NB4 (cell line): ENCODE measurements around the gene ERICH4.

Source experiments
- MYC ChIP-seq: IDR thresholded peaks from 2 replicates; pipeline ENCODE4 v1.6.1; 2011; ENCODE audit warnings: low read depth, low read length
- POLR2A ChIP-seq: IDR thresholded peaks from 2 replicates; pipeline ENCODE4 v1.6.1; 2011; ENCODE audit warnings: mild to moderate bottlenecking; ENCODE audit not compliant: insufficient read length; ENCODE audit errors: extremely low read depth
- TF ChIP-seq, protein P1 (sequence below): IDR thresholded peaks from one replicate; pipeline ENCODE4 v1.5.1; 2012; ENCODE audit warnings: low read depth, low read length
- TF ChIP-seq, protein P2 (sequence below): IDR thresholded peaks from 2 replicates; pipeline ENCODE4 v1.6.1; 2011; ENCODE audit warnings: low read depth, low read length

DNA sequence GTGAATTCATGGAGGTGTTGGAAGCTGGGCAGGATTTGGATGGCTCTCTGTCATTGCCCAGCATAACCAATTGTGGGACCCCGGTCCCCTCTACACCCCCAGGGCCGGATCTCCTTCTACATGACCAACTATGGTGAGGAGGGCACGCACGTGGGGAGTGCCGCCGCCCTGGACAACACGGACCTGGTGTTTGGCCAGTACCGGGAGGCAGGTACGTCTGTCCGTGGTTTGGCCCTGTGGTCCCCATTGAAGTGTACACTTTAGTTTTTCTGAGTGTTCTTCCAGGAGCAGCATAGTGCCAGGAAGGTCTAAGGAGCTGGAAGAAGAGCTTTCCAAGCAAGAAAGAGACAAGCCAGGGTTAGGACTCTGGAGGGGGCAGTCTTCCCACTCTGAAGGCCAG is 29.0 kb upstream of the ERICH4 start:
- TF ChIP-seq, protein P1, sequence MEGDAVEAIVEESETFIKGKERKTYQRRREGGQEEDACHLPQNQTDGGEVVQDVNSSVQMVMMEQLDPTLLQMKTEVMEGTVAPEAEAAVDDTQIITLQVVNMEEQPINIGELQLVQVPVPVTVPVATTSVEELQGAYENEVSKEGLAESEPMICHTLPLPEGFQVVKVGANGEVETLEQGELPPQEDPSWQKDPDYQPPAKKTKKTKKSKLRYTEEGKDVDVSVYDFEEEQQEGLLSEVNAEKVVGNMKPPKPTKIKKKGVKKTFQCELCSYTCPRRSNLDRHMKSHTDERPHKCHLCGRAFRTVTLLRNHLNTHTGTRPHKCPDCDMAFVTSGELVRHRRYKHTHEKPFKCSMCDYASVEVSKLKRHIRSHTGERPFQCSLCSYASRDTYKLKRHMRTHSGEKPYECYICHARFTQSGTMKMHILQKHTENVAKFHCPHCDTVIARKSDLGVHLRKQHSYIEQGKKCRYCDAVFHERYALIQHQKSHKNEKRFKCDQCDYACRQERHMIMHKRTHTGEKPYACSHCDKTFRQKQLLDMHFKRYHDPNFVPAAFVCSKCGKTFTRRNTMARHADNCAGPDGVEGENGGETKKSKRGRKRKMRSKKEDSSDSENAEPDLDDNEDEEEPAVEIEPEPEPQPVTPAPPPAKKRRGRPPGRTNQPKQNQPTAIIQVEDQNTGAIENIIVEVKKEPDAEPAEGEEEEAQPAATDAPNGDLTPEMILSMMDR: no peak
- TF ChIP-seq POLR2A (no peak), MYC (no peak)
- TF ChIP-seq, protein P2, sequence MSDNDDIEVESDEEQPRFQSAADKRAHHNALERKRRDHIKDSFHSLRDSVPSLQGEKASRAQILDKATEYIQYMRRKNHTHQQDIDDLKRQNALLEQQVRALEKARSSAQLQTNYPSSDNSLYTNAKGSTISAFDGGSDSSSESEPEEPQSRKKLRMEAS: no peak
